NCI-H1694 (cell line): Measurements from ENCODE around the gene FSHB.
"Not testable (repeated sequence)": the region's sequence is repeated elsewhere in the genome, so short reads cannot be mapped to it uniquely, and the experiment has no call there.

Experiments
- DNase-seq: peaks from one replicate; lab custom pipeline; 2025; lab: John Stamatoyannopoulos, UW

FSHB gene

DNA sequence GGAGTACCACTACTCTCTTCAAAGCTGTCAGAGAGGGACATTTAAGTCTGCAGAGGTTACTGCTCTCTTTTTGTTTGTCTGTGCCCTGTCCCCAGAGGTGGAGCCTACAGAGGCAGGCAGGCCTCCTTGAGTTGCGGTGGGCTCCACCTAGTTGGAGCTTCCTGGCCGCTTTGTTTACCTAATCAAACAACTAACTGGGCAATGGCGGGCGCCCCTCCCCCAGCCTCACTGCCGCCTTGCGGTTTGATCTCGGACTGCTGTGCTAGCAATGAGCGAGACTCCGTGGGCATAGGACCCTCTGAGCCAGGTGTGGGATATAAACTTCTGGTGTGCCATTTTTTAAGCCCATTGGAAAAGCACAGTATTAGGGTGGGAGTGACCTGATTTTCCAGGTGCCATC lies 37.8 kb downstream of the FSHB start:
- DNase-seq = not testable (repeated sequence)

DNA sequence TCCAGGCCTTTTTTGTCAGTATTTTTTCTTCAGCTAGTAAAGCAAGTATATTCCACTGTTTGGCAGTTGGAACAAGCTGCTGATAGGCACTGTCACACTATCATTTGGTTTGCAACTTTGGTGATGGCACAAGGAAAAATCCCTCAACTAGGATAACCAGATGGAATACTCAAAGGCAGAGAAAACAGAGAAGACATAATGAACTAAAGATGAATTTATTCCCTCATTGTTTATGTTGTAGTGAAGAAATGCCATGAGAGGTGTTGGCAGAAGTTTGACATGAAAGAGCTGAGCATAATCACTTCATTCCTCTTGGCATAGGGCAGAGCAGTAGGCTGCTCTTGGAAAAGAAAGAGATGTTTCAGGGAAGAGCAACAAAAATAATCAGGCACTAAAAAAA lies 39.9 kb downstream of the FSHB start:
- DNase-seq = no peak

- no peak for DNase-seq
These were observed 46.4 kb downstream of the FSHB start for GRCh38 chr11:30277176-30277575.

DNA sequence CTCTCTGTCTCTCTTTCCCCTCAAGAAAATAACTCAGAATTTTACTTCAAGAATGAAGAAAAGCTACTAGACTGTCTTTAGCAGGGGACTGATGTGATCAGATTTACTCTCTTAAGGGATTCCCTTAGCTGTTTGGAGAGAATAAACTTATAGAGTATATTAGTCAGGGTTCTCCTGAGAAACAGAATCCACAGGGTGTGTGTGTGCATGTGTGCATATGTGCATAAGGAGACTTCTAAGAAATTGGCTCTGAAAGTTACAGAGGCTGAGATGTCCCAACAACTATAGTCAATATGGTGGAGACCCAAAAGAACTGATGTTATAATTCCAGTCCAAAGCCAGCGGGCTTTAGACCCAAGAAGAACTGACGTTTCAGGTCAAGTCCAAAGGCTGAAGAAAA lies 49.0 kb downstream of the FSHB start:
- no peak for DNase-seq

- DNase-seq = no peak
These were observed 50.9 kb downstream of the FSHB start for GRCh38 chr11:30281476-30282288.

- no peak for DNase-seq
These were observed 51.4 kb downstream of the FSHB start for GRCh38 chr11:30282289-30282631.
